ENCODE results near the gene C1orf53.

C1orf53 gene

DNA sequence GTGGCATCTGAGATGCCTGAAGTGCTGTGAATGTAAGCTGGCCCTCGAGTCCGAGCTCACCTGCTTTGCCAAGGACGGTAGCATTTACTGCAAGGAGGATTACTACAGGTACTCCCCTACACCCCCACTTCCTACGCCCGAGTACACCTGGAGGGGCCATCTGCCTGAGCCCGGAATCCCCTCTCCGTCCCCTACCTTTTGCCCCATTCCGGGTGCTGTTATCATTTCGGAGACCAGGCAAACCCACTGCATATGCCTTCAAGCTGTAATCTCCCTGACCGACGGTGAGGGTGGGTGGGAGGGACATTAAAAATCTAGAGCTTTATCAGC, 17.6 kb downstream of the C1orf53 start:
- H3K4me2 ChIP-seq (ENCODE audit: low read depth, low read length), result no peak overlapping the region
- no peaks in the 10 kb centered on the region for H3F3A ChIP-seq (ENCODE audit: insufficient read depth, low read length)
- H3K4me3 ChIP-seq (ENCODE audit: low read length), result no peak overlapping the region
- TF ChIP-seq EZH2 (optimal IDR thresholded peaks at IDR 0.05; ENCODE audit: low read depth, low read length) (no peak), EZH2phosphoT487 (IDR thresholded peaks at IDR 0.05; ENCODE audit: low read length) (no peak)
- TF ChIP-seq, protein P1, sequence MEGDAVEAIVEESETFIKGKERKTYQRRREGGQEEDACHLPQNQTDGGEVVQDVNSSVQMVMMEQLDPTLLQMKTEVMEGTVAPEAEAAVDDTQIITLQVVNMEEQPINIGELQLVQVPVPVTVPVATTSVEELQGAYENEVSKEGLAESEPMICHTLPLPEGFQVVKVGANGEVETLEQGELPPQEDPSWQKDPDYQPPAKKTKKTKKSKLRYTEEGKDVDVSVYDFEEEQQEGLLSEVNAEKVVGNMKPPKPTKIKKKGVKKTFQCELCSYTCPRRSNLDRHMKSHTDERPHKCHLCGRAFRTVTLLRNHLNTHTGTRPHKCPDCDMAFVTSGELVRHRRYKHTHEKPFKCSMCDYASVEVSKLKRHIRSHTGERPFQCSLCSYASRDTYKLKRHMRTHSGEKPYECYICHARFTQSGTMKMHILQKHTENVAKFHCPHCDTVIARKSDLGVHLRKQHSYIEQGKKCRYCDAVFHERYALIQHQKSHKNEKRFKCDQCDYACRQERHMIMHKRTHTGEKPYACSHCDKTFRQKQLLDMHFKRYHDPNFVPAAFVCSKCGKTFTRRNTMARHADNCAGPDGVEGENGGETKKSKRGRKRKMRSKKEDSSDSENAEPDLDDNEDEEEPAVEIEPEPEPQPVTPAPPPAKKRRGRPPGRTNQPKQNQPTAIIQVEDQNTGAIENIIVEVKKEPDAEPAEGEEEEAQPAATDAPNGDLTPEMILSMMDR (IDR thresholded peaks at IDR 0.05; ENCODE audit: low read length), result no peak
- no peaks in the 10 kb centered on the region for H3K9me3 ChIP-seq (replicated peaks; ENCODE audit: insufficient read depth, low read length)
- H3K27me3 ChIP-seq (replicated peaks; ENCODE audit: insufficient read depth, low read length), result peaks cover 49% of the 10 kb centered on the region
- no peaks in the 10 kb centered on the region for H4K20me1 ChIP-seq (ENCODE audit: insufficient read depth, low read length)
- H3K4me1 ChIP-seq (ENCODE audit: low read length), result no peaks in the 10 kb centered on the region
- no peak overlapping the region for H3K27ac ChIP-seq (ENCODE audit: low read length)
- H3K36me3 ChIP-seq (replicated peaks; ENCODE audit: insufficient read depth, low read length), result no peaks in the 10 kb centered on the region
- no peak overlapping the region for H2AFZ ChIP-seq (ENCODE audit: low read length)
- H3K79me2 ChIP-seq (ENCODE audit: low read length), result no peaks in the 10 kb centered on the region
- no peaks in the 10 kb centered on the region for H3K9me2 ChIP-seq (replicated peaks; ENCODE audit: insufficient read depth, low read length)
- H3K9ac ChIP-seq (ENCODE audit: low read length), result no peak overlapping the region
- no peak for DNase-seq

DNA sequence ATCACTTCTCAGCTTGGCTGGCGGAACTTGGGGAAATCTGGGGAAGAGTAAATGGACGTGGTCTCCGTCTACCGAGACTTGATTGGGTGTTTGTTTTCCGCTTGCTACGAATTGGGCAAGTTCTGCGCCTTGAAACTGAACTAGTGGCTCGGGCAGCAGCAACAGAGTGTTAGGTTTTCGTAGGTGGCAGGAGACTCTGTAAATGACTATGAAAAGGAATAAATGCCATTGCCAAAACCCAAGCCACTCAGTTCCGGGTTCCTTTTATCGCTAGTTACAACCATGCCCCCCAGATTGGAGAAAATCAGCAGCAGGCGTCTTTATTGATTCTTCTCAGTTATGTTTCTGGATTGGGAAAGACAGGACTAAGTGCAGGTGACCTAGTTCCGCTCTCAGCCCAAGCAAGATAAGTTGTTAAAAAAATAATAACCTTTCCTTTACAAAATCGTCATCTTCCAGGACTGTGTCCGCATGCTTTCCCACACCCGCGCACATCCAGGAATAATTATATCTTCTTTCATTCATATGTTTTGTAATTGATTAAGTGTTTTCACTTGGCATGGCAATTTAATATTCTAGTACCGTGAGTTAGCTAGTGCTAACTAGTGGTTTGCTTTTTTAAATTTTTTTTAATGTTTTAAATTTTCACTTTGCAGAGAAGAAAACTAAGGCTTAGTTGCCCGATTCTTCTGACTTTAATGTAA, 18.1 kb downstream of the C1orf53 start:
- peaks cover 44% of the 10 kb centered on the region for H3K27me3 ChIP-seq (replicated peaks; ENCODE audit: insufficient read depth, low read length)
- H3K4me2 ChIP-seq (ENCODE audit: low read depth, low read length), result no peak overlapping the region
- no peaks in the 10 kb centered on the region for H3K36me3 ChIP-seq (replicated peaks; ENCODE audit: insufficient read depth, low read length)
- no peaks in the 10 kb centered on the region for H4K20me1 ChIP-seq (ENCODE audit: insufficient read depth, low read length)
- no peak for DNase-seq
- no peaks in the 10 kb centered on the region for H3K9me2 ChIP-seq (replicated peaks; ENCODE audit: insufficient read depth, low read length)
- TF ChIP-seq, protein P1 (IDR thresholded peaks at IDR 0.05; ENCODE audit: low read length), result no peak
- TF ChIP-seq EZH2phosphoT487 (IDR thresholded peaks at IDR 0.05; ENCODE audit: low read length) (no peak), EZH2 (optimal IDR thresholded peaks at IDR 0.05; ENCODE audit: low read depth, low read length) (no peak)
- no peaks in the 10 kb centered on the region for H3F3A ChIP-seq (ENCODE audit: insufficient read depth, low read length)
- H3K27ac ChIP-seq (ENCODE audit: low read length), result no peak overlapping the region
- H3K9ac ChIP-seq (ENCODE audit: low read length), result no peak overlapping the region
- no peaks in the 10 kb centered on the region for H3K9me3 ChIP-seq (replicated peaks; ENCODE audit: insufficient read depth, low read length)
- H3K4me3 ChIP-seq (ENCODE audit: low read length), result no peak overlapping the region
- no peak overlapping the region for H2AFZ ChIP-seq (ENCODE audit: low read length)
- no peaks in the 10 kb centered on the region for H3K4me1 ChIP-seq (ENCODE audit: low read length)
- no peaks in the 10 kb centered on the region for H3K79me2 ChIP-seq (ENCODE audit: low read length)

DNA sequence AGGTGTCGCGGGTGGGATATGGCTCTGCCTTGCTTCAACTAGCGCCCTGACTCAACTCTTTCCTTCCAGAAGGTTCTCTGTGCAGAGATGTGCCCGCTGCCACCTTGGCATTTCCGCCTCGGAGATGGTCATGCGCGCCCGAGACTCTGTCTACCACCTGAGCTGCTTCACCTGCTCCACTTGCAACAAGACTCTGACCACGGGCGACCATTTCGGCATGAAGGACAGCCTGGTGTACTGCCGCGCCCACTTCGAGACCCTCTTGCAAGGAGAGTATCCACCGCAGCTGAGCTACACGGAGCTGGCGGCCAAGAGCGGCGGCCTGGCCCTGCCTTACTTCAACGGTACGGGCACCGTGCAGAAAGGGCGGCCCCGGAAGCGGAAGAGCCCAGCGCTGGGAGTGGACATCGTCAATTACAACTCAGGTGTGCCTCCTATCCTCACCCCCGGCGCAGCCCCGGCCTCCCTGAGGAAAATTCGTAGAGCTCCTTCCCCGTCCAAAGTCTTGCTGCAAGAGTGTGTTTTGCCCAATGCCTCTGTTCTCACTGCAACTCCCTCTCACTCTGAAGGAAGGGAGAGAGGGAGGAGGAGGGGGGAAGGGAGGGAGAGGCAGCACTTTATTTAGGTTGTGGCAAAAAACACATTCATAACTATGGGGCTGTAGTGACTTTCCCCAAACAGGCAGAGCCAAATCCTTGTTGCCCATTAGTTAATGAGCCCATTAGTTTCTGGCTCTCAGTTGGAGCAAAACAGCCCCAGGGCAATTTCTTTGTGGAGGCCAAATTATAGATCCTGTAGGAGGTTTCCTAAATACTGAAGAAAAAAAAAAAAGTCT, 19.0 kb downstream of the C1orf53 start:
- H3K9me3 ChIP-seq (replicated peaks; ENCODE audit: insufficient read depth, low read length), result no peaks in the 10 kb centered on the region
- H3K79me2 ChIP-seq (ENCODE audit: low read length), result no peaks in the 10 kb centered on the region
- H3K4me2 ChIP-seq (ENCODE audit: low read depth, low read length), result no peak overlapping the region
- H3K27me3 ChIP-seq (replicated peaks; ENCODE audit: insufficient read depth, low read length), result peaks cover 35% of the 10 kb centered on the region
- H3K36me3 ChIP-seq (replicated peaks; ENCODE audit: insufficient read depth, low read length), result no peaks in the 10 kb centered on the region
- H3K4me1 ChIP-seq (ENCODE audit: low read length), result no peaks in the 10 kb centered on the region
- no peaks in the 10 kb centered on the region for H4K20me1 ChIP-seq (ENCODE audit: insufficient read depth, low read length)
- DNase-seq, result no peak
- no peak overlapping the region for H3K9ac ChIP-seq (ENCODE audit: low read length)
- H3K27ac ChIP-seq (ENCODE audit: low read length), result no peak overlapping the region
- no peak for TF ChIP-seq EZH2 (optimal IDR thresholded peaks at IDR 0.05; ENCODE audit: low read depth, low read length)
- no peak for TF ChIP-seq EZH2phosphoT487 (IDR thresholded peaks at IDR 0.05; ENCODE audit: low read length)
- TF ChIP-seq, protein P1 (IDR thresholded peaks at IDR 0.05; ENCODE audit: low read length), result no peak
- no peak overlapping the region for H2AFZ ChIP-seq (ENCODE audit: low read length)
- H3K9me2 ChIP-seq (replicated peaks; ENCODE audit: insufficient read depth, low read length), result no peaks in the 10 kb centered on the region
- no peak overlapping the region for H3K4me3 ChIP-seq (ENCODE audit: low read length)
- no peaks in the 10 kb centered on the region for H3F3A ChIP-seq (ENCODE audit: insufficient read depth, low read length)

Measured in MM.1S (cell line).